Esophagus squamous epithelium (tissue), 4 donors: ENCODE results near the gene SLN.

ENCODE experiments used
- POLR2A ChIP-seq, 4 donors: fragments of 450-650 bp; IDR thresholded peaks; one replicate each; pipeline ENCODE4 v1.6.1; 2017; ENCODE audit warnings: antibody characterized with exemption in 4 of 4, mild to moderate bottlenecking in 4 of 4, moderate library complexity in 3 of 4
- TF ChIP-seq, protein P1 (sequence below), 6 experiments: fragments of 450-650 bp in 4 of 6; fragments of 200-600 bp in 2 of 6; sonication (generic) in 2 of 6; IDR thresholded peaks; one replicate each; pipeline ENCODE4 v1.5.1; 2016 to 2019; ENCODE audit warnings: antibody characterized with exemption in 6 of 6, mild to moderate bottlenecking in 4 of 6, moderate library complexity in 4 of 6

DNA sequence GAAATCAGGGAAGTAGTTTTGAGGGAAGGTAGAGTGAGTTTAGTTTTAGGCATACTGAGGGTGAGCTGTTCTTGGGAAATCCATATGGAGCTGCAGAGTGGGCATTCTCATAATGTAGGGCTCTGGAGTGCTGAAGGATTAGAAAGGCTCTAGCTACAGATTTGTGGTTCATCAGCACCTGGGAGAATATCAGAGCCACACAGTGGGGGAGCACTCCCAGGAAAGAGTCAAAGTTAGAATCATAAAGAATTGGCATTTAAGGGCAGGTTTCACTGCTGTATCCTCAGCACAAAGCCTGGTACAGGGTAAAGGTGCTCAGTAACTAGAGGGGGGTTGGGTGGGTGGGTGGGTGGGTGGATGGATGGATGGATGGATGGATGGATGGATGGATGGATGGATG lies 52.5 kb downstream of the SLN start:
- TF ChIP-seq, protein P1, sequence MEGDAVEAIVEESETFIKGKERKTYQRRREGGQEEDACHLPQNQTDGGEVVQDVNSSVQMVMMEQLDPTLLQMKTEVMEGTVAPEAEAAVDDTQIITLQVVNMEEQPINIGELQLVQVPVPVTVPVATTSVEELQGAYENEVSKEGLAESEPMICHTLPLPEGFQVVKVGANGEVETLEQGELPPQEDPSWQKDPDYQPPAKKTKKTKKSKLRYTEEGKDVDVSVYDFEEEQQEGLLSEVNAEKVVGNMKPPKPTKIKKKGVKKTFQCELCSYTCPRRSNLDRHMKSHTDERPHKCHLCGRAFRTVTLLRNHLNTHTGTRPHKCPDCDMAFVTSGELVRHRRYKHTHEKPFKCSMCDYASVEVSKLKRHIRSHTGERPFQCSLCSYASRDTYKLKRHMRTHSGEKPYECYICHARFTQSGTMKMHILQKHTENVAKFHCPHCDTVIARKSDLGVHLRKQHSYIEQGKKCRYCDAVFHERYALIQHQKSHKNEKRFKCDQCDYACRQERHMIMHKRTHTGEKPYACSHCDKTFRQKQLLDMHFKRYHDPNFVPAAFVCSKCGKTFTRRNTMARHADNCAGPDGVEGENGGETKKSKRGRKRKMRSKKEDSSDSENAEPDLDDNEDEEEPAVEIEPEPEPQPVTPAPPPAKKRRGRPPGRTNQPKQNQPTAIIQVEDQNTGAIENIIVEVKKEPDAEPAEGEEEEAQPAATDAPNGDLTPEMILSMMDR (IDR thresholded peaks at IDR 0.05), result no peak
- no peak for TF ChIP-seq POLR2A (IDR thresholded peaks at IDR 0.05)
